Heart left ventricle (tissue), 16 donors: Measurements from ENCODE around the gene RIPPLY1. TPM values are rescaled to one million over a fixed set of nuclear protein-coding genes. Genes with fewer than 3 reads are reported as not detected.

ENCODE experiments used
- ATAC-seq, 4 donors: fragments of 200-7000 bp; cut with Tn5 transposase; one replicate each; pipeline ENCODE4 v1.9.1; 2020 to 2022; ENCODE audit warnings: moderate library complexity in 4 of 4, mild to moderate bottlenecking in 3 of 4, moderate number of reproducible peaks in 1 of 4
- DNase-seq, 5 donors: peaks; one replicate each; pipeline ENCODE4 v3.0.0-alpha.2; 2020
- H3K27ac ChIP-seq, 12 donors: fragments of 200-600 bp; sonication (generic) in 4 of 12; one replicate each; pipeline versions ENCODE4 v1.5.0 to v1.8.0; 2016 to 2022; ENCODE audit warnings: mild to moderate bottlenecking in 2 of 12
- H3K27me3 ChIP-seq, 9 donors: fragments of 200-600 bp; sonication (generic) in 2 of 9; one replicate each; pipeline versions ENCODE4 v1.5.1 to v1.8.0; 2016 to 2022; ENCODE audit warnings: mild to moderate bottlenecking in 3 of 9
- H3K36me3 ChIP-seq, 9 donors: fragments of 200-600 bp; sonication (generic) in 2 of 9; one replicate each; pipeline versions ENCODE4 v1.5.0 to v1.8.0; 2018 to 2022; ENCODE audit warnings: mild to moderate bottlenecking in 2 of 9
- H3K4me1 ChIP-seq, 12 donors: fragments of 200-600 bp; sonication (generic) in 4 of 12; one replicate each; pipeline versions ENCODE4 v1.5.0 to v1.8.0; 2016 to 2022; ENCODE audit warnings: mild to moderate bottlenecking in 3 of 12
- H3K4me3 ChIP-seq, 12 donors: fragments of 200-600 bp; sonication (generic) in 4 of 12; one replicate each; pipeline versions ENCODE4 v1.5.0 to v1.8.0; 2017 to 2022; ENCODE audit warnings: mild to moderate bottlenecking in 9 of 12, moderate library complexity in 4 of 12
- H3K9me3 ChIP-seq, 12 donors: fragments of 200-600 bp; sonication (generic) in 4 of 12; one replicate each; pipeline versions ENCODE4 v1.5.0 to v1.8.0; 2016 to 2022; ENCODE audit warnings: mild to moderate bottlenecking in 1 of 12
- POLR2A ChIP-seq, 2 donors: fragments of 450-650 bp; IDR thresholded peaks; one replicate each; pipeline ENCODE4 v1.6.1; 2017; ENCODE audit warnings: antibody characterized with exemption in 2 of 2, mild to moderate bottlenecking in 2 of 2, moderate library complexity in 2 of 2
- WGBS, 4 donors: extraction: QIAGEN DNeasy Blood & Tissue Kit in 2 of 4; methylation state at CpG; one replicate each; pipeline versions ENCODE4 v1.1.5 to v1.1.7; 2013 to 2018; 5-methylcytosine and 5-hydroxymethylcytosine counted together
- intact Hi-C, 10 donors: fragments of 100-400 bp; cut with DNase I; formaldehyde crosslinking; loops; one replicate each; pipeline versions ENCODE4 v1.11.1 to v1.14.2; 2022
- polyA plus RNA-seq, 2 donors: library from polyadenylated mRNA; stranded (reverse); fragments of 200-250 nt; gene quantifications; one replicate each; pipeline ENCODE4 v1.2.3, GENCODE V29; 2013
- total RNA-seq, 9 donors: library from RNA; depleted of rRNA in 2 of 9; stranded (reverse); fragments of >200 nt in 2 of 9; fragmentation: NEBNext Ultra II Directional in 3 of 9; extraction: Animal tissue kit (Norgen Biotek cat#: 25700) in 3 of 9; gene quantifications; one replicate each; pipeline versions ENCODE4 v1.1.0 to v1.2.4, GENCODE V29; 2016 to 2023
- TF ChIP-seq, protein P1 (sequence below), 12 donors: fragments of 200-600 bp; sonication (generic) in 4 of 12; IDR thresholded peaks; one replicate each; pipeline versions ENCODE4 v1.5.0 to v1.8.0; 2018 to 2022; ENCODE audit warnings: antibody characterized with exemption in 12 of 12, mild to moderate bottlenecking in 5 of 12
- donor health status: ischemic (EF 13 %, LVEDD 7.1; RV severe dilation, severe dysfunction).
- donor health status: healthy with polysubstance abuse.
- donor health status: DM: no; HTN: yes; CAD: no.
- donor health status: DM: no; HTN: no; CAD: no.
- donor health status: ischemic (EF 25% LVEDD 6.9; RV normal size, moderate dysfunction).
- donor health status: ischemic (EF 25% LVEDD 5.7; RV mildly dilated, moderate dysfunction).
- donor health status: healthy.
- donor health status: DM: yes; HTN: yes; CAD: no.
- donor health status: ischemic (EF 35%, LVEDD 5.7; RV mildly dilated, moderate dysfunction).
- donor health status: nonischemic (EF 11% LVEDD 7.7; RV severe dilation, severe dysfunction).
- donor health status: DM: yes; HTN: yes; CAD: no.
- donor health status: PGD.
- donor health status: ischemic (EF 29% LVEDD 5.4; RV normal size, mild dysfunction).
- donor health status: nonischemic (EF 23%, LVEDD 6.1; RV moderate dilation, normal function).

Gene RIPPLY1
- total and polyA plus RNA-seq, 11 donors: 0.10 TPM; not detected in 10

DNA sequence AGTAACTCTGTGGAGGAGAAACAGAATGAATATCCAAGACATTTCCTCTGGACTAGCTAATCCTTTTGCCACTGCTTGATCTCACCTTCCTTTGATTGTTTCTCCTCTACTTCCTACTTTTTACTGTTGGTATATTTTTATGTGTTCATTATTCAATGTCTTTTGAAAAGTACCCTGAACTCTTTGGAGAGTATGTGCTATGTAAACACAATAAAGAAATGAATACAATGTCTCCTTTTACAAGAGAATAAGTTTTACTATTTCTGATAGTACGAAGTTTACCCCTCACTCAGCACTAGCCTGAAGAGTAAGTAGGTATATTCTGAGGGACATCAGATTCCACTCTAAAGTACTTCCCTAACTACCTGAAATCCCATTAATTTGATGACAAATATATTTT lies 36.9 kb upstream of the RIPPLY1 start:
- Histone ChIP-seq H3K4me3 (no peak overlapping the region), H3K27me3 (peaks cover 0 to 18% (median 0%) of the 10 kb centered on the region in 9 donors), H3K36me3 (peaks cover 0 to 26% (median 8%) of the 10 kb centered on the region in 9 donors), H3K27ac (no peak overlapping the region), H3K9me3 (no peaks in the 10 kb centered on the region), H3K4me1 (no peaks in the 10 kb centered on the region)
- DNase-seq: no peak
- intact Hi-C loops: no loop called here
- TF ChIP-seq POLR2A (IDR thresholded peaks at IDR 0.05): no peak
- TF ChIP-seq, protein P1, sequence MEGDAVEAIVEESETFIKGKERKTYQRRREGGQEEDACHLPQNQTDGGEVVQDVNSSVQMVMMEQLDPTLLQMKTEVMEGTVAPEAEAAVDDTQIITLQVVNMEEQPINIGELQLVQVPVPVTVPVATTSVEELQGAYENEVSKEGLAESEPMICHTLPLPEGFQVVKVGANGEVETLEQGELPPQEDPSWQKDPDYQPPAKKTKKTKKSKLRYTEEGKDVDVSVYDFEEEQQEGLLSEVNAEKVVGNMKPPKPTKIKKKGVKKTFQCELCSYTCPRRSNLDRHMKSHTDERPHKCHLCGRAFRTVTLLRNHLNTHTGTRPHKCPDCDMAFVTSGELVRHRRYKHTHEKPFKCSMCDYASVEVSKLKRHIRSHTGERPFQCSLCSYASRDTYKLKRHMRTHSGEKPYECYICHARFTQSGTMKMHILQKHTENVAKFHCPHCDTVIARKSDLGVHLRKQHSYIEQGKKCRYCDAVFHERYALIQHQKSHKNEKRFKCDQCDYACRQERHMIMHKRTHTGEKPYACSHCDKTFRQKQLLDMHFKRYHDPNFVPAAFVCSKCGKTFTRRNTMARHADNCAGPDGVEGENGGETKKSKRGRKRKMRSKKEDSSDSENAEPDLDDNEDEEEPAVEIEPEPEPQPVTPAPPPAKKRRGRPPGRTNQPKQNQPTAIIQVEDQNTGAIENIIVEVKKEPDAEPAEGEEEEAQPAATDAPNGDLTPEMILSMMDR (IDR thresholded peaks at IDR 0.05): no peak
- no peak for ATAC-seq
- 78 to 89% (median 86%) methylated on average over 1 of the region's 1 CpG for WGBS, 4 donors

DNA sequence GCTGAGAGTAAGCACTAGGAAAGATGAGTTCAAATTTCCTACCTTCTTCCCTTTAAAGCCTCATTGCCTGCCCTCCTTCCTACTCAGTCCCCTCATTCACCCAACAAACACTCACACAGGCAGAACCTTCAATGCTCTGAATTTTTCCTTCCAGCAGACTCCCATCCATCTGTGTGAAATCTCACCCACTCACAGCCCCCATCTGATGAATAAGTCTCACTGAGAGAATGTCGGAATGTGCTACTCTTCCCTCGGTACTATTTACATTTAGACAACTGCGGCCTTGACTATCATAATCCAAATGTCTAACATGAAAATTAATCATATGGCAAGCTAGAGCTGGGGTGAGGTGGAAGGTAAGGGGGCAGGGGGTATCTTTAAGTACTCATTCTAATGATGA lies 36.4 kb upstream of the RIPPLY1 start:
- TF ChIP-seq, protein P1 (IDR thresholded peaks at IDR 0.05): no peak
- TF ChIP-seq POLR2A (IDR thresholded peaks at IDR 0.05): no peak
- H3K36me3 ChIP-seq: peaks cover 0 to 26% (median 8%) of the 10 kb centered on the region in 9 donors
- no peaks in the 10 kb centered on the region for H3K4me1 ChIP-seq
- H3K27me3 ChIP-seq: peaks cover 0 to 14% (median 0%) of the 10 kb centered on the region in 9 donors
- DNase-seq (no peak), ATAC-seq (no peak)
- WGBS, 4 donors: 79 to 95% (median 90%) methylated on average over 3 of the region's 3 CpGs
- H3K9me3 ChIP-seq: no peaks in the 10 kb centered on the region
- no peak overlapping the region for H3K27ac ChIP-seq
- H3K4me3 ChIP-seq: no peak overlapping the region
- intact Hi-C loops: no loop called here

GRCh38 chrX:106936246-106936645 lies 33.1 kb upstream of the RIPPLY1 start:
- DNase-seq (no peak), ATAC-seq (no peak)
- Histone ChIP-seq H3K27me3 (no peaks in the 10 kb centered on the region), H3K36me3 (peaks cover 0 to 10% (median under 1%) of the 10 kb centered on the region in 9 donors), H3K4me1 (peaks cover 0 to 6% (median 0%) of the 10 kb centered on the region in 12 donors), H3K4me3 (no peak overlapping the region), H3K9me3 (no peaks in the 10 kb centered on the region), H3K27ac (no peak overlapping the region)
- intact Hi-C loops: no loop called here
- WGBS, 4 donors: 48 to 97% (median 75%) methylated on average over 1 of the region's 1 CpG
- TF ChIP-seq, protein P1 (IDR thresholded peaks at IDR 0.05): no peak
- no peak for TF ChIP-seq POLR2A (IDR thresholded peaks at IDR 0.05)

GRCh38 chrX:106935175-106935574 lies 32.0 kb upstream of the RIPPLY1 start:
- H3K9me3 ChIP-seq: no peaks in the 10 kb centered on the region
- no peak overlapping the region for H3K4me3 ChIP-seq
- peaks cover 0 to 6% (median 0%) of the 10 kb centered on the region in 12 donors for H3K4me1 ChIP-seq
- intact Hi-C loops: no loop called here
- H3K27me3 ChIP-seq: no peaks in the 10 kb centered on the region
- TF ChIP-seq, protein P1 (IDR thresholded peaks at IDR 0.05): no peak
- no peak for TF ChIP-seq POLR2A (IDR thresholded peaks at IDR 0.05)
- peaks cover 0 to under 1% (median 0%) of the 10 kb centered on the region in 9 donors for H3K36me3 ChIP-seq
- no peak overlapping the region for H3K27ac ChIP-seq
- 33 to 56% (median 51%) methylated on average over 4 of the region's 4 CpGs for WGBS, 4 donors
- DNase-seq (no peak), ATAC-seq (no peak)
